Right lung (tissue), 5 donors: ENCODE results near the gene HDAC9. TPM values are rescaled to one million over a fixed set of nuclear protein-coding genes. Genes with fewer than 3 reads are reported as not detected.
"Not testable (repeated sequence)": the region's sequence is repeated elsewhere in the genome, so short reads cannot be mapped to it uniquely, and the experiment has no call there.

Experiments used
- DNase-seq, 2 donors: peaks; one replicate each; pipeline ENCODE4 v3.0.0-alpha.2; 2013
- polyA plus RNA-seq, 5 donors: library from polyadenylated mRNA; unstranded; fragments of 120-200 nt; gene quantifications; one replicate each; pipeline versions ENCODE4 v1.2.1 to v1.2.3, GENCODE V29; 2013; ENCODE audit warnings: inconsistent platforms in 1 of 5, low replicate concordance in 1 of 5; ENCODE audit not compliant: insufficient read length in 5 of 5, insufficient read depth in 1 of 5

The HDAC9 gene
- polyA plus RNA-seq, 5 donors: 6.5 to 12.3 (median 11.1) TPM

DNA sequence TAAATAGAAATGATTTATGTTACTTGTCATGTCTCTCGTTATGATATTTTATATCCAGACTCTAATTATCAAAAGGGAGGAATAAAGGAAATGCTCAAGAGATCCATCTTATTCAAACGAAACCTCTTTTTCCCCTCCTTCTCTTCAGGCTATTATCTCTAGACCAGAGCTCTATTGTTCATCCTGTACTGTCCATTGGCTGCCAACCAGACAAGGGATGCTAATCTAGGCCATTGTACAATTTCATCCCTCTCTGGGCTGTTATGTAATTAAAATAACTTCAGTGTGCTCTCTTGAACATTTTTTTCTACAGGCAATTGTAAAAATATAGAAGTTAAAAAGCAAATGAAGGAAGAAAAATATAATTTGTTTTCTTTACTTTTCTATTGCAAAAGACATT is 220.4 kb downstream of the HDAC9 start:
- DNase-seq: no peak

- no peak for DNase-seq
These were observed 225.9 kb downstream of the HDAC9 start for GRCh38 chr7:18721429-18721828.

DNA sequence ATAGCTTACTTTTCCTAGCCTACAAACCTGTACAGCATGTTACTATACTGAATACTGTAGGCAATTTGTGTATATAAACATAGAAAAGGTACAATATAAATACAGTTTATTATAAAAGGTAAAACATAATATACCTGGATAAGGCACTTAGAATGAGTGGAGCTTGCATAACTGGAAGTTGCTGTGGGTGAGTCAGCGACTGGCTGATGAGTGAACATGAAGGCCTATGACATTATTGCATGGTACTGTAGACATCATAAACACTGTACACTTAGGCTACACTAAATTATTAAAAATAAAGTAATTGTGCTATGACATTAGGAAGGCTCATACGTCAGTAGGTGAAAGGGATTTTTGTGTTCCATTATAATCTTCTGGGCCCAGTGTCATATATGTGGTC is 228.8 kb downstream of the HDAC9 start:
- DNase-seq: no peak

GRCh38 chr7:18727115-18727870 is 231.7 kb downstream of the HDAC9 start:
- no peak for DNase-seq

- DNase-seq: not testable (repeated sequence)
These were observed 240.5 kb downstream of the HDAC9 start for GRCh38 chr7:18736012-18736411.

GRCh38 chr7:18740579-18740988 is 245.0 kb downstream of the HDAC9 start:
- DNase-seq: no peak

GRCh38 chr7:18753972-18754610 is 258.5 kb downstream of the HDAC9 start:
- no peak for DNase-seq

DNA sequence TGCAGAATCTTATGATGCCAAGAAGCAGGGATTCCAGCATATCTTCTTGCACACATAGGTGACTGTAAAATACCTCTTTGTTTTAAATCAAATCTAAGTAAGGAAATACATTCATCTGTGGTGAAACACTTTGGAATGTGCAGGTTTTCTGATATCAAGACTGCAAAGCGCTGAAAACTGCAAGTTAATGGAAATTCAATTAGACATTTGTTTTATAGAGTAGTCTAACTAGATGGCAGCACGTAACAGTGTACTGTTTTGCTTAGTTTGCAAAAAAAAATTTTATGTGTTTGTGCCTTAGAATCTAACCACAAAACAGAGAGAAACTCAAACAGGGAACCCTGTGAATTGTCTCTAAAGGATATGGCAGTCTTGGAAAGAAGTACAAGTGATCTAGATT is 259.2 kb downstream of the HDAC9 start:
- no peak for DNase-seq

- no peak for DNase-seq
These were observed 260.2 kb downstream of the HDAC9 start for GRCh38 chr7:18755793-18756192.

DNA sequence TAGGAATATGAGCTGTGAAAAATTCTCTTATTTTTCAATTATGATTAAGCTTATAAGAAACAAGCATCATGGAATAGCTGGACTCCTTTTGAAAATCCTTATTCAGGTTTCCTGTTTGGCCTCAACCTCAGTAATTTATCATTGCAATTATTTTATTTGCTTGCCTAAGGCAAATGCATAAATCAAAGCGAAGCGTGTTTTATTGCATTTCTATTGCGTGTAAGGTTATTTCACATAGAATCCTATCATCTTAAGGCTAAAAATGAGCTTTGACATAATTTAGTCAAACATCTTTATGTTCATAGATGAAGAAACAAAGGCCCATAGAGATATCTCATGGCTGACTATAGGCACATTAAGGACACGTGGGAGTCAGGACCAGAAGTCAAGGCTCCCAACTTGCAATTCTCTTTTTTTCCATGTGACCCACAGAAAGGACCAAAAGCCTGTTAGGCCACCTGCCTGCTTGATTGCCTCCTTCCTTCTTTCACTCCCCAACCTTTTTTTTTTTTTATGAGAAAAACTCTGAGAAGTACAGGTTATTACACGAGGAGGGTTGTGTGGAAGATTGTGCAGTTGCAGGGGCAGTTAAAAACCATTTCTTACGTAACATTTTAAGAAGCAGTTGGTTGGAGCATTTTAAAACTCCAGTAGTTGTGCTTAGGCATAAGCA is 261.0 kb downstream of the HDAC9 start:
- no peak for DNase-seq

- no peak for DNase-seq
These were observed 264.5 kb downstream of the HDAC9 start for GRCh38 chr7:18760046-18760445.

GRCh38 chr7:18760631-18761445 is 265.3 kb downstream of the HDAC9 start:
- no peak for DNase-seq

GRCh38 chr7:18762189-18762588 is 266.6 kb downstream of the HDAC9 start:
- no peak for DNase-seq

- no peak for DNase-seq
These were observed 272.7 kb downstream of the HDAC9 start for GRCh38 chr7:18768256-18768655.

GRCh38 chr7:18770154-18770811 is 274.7 kb downstream of the HDAC9 start:
- DNase-seq: no peak

DNA sequence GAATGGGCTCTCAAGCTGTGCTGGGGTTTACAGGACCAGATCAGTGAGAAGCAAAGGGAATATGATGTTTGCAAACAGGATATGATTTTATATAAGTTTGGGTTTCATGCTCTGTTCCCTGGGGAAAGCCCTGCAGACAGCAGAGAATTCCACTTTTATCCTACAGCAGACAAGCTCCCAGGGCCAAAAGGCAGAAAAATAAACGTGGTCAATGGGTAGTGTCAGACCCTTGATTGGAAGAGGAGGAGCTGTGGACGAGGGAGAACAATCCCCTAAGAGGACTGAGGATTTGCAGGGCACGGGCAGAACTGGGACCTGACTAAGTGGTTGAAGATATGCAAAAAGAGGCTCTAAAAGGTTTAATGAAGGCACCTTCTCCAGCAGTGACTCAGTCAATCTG is 275.3 kb downstream of the HDAC9 start:
- DNase-seq: no peak

DNA sequence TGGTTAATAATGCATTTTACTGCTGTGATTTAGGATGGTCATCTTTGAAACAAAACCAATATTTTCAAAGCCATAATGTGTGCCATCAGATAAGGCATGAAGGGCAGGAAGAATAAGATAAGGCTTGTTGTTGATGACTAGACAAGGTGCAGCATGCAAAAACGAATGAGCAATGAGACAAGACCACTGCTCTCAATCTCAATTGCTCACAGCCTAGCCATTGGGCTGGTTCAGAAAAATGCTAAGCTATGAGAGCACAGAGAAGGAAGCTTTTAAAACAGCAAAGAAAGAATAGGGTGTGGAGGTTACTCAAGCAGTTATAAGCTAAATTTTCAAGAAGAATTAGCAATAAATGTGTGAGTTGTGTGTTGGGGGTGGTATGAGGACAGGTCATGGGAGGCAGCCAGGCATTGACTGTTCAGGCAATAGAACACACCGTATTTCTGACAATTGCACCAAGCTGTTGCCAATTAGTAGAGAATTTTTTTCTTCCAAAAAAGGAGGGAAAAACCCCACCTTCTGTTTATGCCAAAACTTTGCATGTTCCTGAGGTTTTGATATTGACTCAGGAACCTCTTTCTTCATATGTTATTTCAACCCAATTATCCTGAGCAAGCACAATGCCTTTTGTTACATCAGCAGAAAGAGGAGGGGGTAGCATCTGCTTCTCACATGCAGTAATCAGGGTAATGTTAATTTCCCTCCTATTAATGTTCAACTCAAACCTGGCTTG is 276.5 kb downstream of the HDAC9 start:
- DNase-seq: no peak

- DNase-seq: no peak
These were observed 277.0 kb downstream of the HDAC9 start for GRCh38 chr7:18772567-18772965.

DNA sequence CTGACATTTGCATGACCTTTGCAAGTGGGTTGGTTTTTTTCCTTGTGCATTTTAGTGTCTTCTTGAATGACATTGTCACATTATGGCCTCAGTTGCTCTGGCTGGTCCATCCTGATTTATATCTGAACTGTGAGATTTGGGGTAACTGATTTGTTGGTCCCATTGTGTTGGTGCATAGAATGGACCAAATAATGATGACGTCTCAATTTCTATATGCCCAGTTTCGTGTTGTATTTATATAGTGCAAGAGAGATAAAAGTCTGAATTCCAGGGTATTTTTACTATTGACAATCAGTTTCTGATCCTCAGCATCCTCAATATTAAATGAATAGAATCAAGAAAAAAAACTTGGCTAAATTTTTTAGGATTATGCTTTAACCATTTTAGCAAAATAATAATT is 281.8 kb downstream of the HDAC9 start:
- no peak for DNase-seq

DNA sequence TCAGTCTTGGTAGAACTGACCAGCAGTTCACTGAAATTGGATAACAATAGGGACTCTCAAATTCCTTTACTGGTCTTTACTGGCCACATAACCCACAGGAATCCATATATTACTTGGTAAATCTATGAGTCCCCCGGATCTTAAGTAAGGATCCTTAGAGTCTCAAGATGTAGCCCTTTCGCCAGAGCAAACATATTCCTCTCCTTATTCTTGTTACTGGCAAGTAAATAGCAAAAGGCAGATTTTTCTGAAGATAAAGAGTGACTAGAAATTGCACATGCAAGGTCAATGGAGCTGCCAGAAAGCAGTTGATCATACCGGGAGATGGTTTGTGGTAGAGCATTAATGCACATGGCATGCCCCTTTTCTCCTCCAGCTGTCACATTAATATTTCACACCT is 283.0 kb downstream of the HDAC9 start:
- DNase-seq: no peak

GRCh38 chr7:18780266-18780665 is 284.7 kb downstream of the HDAC9 start:
- no peak for DNase-seq
